Measurements from ENCODE around the gene WFIKKN2. TPM values are rescaled to one million over a fixed set of nuclear protein-coding genes. Genes with fewer than 3 reads are reported as not detected.

WFIKKN2 gene
- total and polyA plus RNA-seq, 2 donors (not counting 1 experiment from before 2014, with no cell fraction given) = 0.02 to 0.33 TPM

DNA sequence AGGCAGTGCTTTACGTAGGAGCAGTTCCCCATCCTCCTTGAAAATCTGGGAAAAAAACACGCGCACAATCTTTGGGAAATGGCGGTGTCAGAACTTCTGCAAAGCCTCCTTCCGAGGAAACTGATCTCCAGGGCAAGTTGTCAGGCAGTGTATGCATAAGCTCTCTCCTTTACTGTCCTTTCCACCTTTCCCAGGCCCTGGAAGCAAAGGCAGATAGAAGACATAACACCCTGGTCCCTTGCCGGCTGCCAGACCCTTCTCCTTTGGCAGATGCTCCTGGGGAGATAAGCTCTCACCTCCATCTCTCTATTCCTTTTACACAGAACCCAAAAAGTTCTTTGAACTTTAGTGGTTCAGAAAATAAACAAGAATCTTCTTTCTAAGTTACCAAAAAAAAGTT lies 18.4 kb downstream of the WFIKKN2 start:
- H3K4me1 ChIP-seq (ENCODE audit: control insufficient read depth, extremely low read depth, insufficient read depth, low read length) = no peaks in the 10 kb centered on the region
- H3K9ac ChIP-seq (ENCODE audit: insufficient read depth, low read length) = no peak overlapping the region
- H4K20me1 ChIP-seq (ENCODE audit: control insufficient read depth, extremely low read depth, insufficient read depth, low read length) = no peaks in the 10 kb centered on the region
- H2AFZ ChIP-seq (ENCODE audit: low read length) = no peak overlapping the region
- H3K27me3 ChIP-seq (ENCODE audit: control insufficient read depth, insufficient read depth, low read length) = no peaks in the 10 kb centered on the region
- no peak for TF ChIP-seq EZH2 (IDR thresholded peaks at IDR 0.05; ENCODE audit: low read length, missing control alignments)
- TF ChIP-seq, protein P1, sequence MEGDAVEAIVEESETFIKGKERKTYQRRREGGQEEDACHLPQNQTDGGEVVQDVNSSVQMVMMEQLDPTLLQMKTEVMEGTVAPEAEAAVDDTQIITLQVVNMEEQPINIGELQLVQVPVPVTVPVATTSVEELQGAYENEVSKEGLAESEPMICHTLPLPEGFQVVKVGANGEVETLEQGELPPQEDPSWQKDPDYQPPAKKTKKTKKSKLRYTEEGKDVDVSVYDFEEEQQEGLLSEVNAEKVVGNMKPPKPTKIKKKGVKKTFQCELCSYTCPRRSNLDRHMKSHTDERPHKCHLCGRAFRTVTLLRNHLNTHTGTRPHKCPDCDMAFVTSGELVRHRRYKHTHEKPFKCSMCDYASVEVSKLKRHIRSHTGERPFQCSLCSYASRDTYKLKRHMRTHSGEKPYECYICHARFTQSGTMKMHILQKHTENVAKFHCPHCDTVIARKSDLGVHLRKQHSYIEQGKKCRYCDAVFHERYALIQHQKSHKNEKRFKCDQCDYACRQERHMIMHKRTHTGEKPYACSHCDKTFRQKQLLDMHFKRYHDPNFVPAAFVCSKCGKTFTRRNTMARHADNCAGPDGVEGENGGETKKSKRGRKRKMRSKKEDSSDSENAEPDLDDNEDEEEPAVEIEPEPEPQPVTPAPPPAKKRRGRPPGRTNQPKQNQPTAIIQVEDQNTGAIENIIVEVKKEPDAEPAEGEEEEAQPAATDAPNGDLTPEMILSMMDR (conservative IDR thresholded peaks at IDR 0.05 in 1 of 2, IDR thresholded peaks at IDR 0.05 in 1 of 2; ENCODE audit: low read depth in 1 of 2, low read length in 2 of 2) = no peak
- no peaks in the 10 kb centered on the region for H3K79me2 ChIP-seq (ENCODE audit: control insufficient read depth, insufficient read depth, low read length)
- H3K4me3 ChIP-seq (replicated peaks in 1 of 4; ENCODE audit: control extremely low read depth in 1 of 4, insufficient read depth in 1 of 4, low read depth in 3 of 4, low read length in 4 of 4) = no peak overlapping the region
- H3K36me3 ChIP-seq (ENCODE audit: control insufficient read depth, insufficient read depth, low read length) = no peaks in the 10 kb centered on the region
- H3K4me2 ChIP-seq (ENCODE audit: extremely low read depth, insufficient read depth, low read length) = no peak overlapping the region
- no peak for DNase-seq (ENCODE audit: low read depth in 2 of 2)
- no peaks in the 10 kb centered on the region for H3K9me3 ChIP-seq (ENCODE audit: control insufficient read depth, insufficient read depth, low read depth, low read length)
- H3K27ac ChIP-seq (ENCODE audit: insufficient read depth, low read length) = no peak overlapping the region

DNA sequence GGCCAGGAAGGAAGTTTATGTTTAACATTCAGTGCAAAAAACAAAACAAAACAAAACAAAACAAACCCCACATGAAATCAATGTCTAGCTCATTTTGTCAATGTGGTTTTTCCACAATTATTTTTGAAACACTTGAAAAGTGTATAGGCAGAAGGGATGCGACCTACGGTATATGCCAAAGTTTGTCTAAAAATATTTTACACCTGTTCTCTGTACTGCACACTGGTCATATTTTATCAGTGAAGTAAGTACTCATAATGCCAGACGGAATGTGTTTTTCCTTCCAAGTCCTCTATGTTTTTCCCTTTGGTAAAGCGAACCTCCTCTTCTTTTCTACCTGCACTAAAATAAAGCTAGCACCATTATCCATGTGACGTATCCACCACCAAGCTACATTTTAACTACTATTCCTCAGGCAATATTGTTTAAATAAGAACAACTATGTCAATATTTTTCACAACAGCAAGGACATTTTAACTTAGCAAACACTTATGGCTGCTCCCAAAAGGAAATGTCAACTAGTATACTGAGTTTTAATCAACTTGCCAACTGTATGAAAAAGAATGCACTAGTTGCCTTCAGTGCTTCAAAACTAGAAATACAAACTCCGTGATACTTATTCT lies 20.4 kb downstream of the WFIKKN2 start:
- Histone ChIP-seq H3K79me2 (ENCODE audit: control insufficient read depth, insufficient read depth, low read length) (no peaks in the 10 kb centered on the region), H3K4me1 (ENCODE audit: control insufficient read depth, extremely low read depth, insufficient read depth, low read length) (no peaks in the 10 kb centered on the region), H2AFZ (ENCODE audit: low read length) (no peak overlapping the region), H4K20me1 (ENCODE audit: control insufficient read depth, extremely low read depth, insufficient read depth, low read length) (no peaks in the 10 kb centered on the region), H3K4me3 (replicated peaks in 1 of 4; ENCODE audit: control extremely low read depth in 1 of 4, insufficient read depth in 1 of 4, low read depth in 3 of 4, low read length in 4 of 4) (no peak overlapping the region), H3K4me2 (ENCODE audit: extremely low read depth, insufficient read depth, low read length) (no peak overlapping the region), H3K9me3 (ENCODE audit: control insufficient read depth, insufficient read depth, low read depth, low read length) (no peaks in the 10 kb centered on the region), H3K27me3 (ENCODE audit: control insufficient read depth, insufficient read depth, low read length) (no peaks in the 10 kb centered on the region), H3K27ac (ENCODE audit: insufficient read depth, low read length) (no peak overlapping the region), H3K36me3 (ENCODE audit: control insufficient read depth, insufficient read depth, low read length) (no peaks in the 10 kb centered on the region), H3K9ac (ENCODE audit: insufficient read depth, low read length) (no peak overlapping the region)
- TF ChIP-seq, protein P1 (conservative IDR thresholded peaks at IDR 0.05 in 1 of 2, IDR thresholded peaks at IDR 0.05 in 1 of 2; ENCODE audit: low read depth in 1 of 2, low read length in 2 of 2) = no peak
- no peak for TF ChIP-seq EZH2 (IDR thresholded peaks at IDR 0.05; ENCODE audit: low read length, missing control alignments)
- no peak for DNase-seq (ENCODE audit: low read depth in 2 of 2)

DNA sequence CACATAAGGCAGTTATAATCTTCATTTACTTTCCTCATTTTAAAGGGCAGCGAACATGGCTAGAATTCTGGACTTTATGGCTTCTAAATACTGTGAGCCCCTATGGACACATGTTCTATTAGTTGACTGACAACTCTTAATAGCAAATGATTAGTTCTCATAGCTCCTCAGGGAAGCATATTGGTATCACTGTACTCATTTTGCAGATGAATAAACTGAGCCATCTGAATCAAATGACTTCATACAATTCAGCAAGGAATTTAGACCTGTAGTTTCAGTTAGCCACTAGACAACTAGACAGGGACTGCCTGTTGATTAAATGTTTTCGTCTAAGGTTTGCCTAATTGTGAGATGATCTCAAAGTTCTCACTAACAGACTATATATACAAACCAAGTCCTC lies 21.0 kb downstream of the WFIKKN2 start:
- Histone ChIP-seq H4K20me1 (ENCODE audit: control insufficient read depth, extremely low read depth, insufficient read depth, low read length) (no peaks in the 10 kb centered on the region), H3K4me3 (replicated peaks in 1 of 4; ENCODE audit: control extremely low read depth in 1 of 4, insufficient read depth in 1 of 4, low read depth in 3 of 4, low read length in 4 of 4) (no peak overlapping the region), H3K27ac (ENCODE audit: insufficient read depth, low read length) (no peak overlapping the region), H3K9ac (ENCODE audit: insufficient read depth, low read length) (no peak overlapping the region), H3K79me2 (ENCODE audit: control insufficient read depth, insufficient read depth, low read length) (no peaks in the 10 kb centered on the region), H3K9me3 (ENCODE audit: control insufficient read depth, insufficient read depth, low read depth, low read length) (no peaks in the 10 kb centered on the region), H3K4me2 (ENCODE audit: extremely low read depth, insufficient read depth, low read length) (no peak overlapping the region), H3K36me3 (ENCODE audit: control insufficient read depth, insufficient read depth, low read length) (no peaks in the 10 kb centered on the region), H3K27me3 (ENCODE audit: control insufficient read depth, insufficient read depth, low read length) (no peaks in the 10 kb centered on the region), H2AFZ (ENCODE audit: low read length) (no peak overlapping the region), H3K4me1 (ENCODE audit: control insufficient read depth, extremely low read depth, insufficient read depth, low read length) (no peaks in the 10 kb centered on the region)
- DNase-seq (ENCODE audit: low read depth in 2 of 2) = no peak
- no peak for TF ChIP-seq EZH2 (IDR thresholded peaks at IDR 0.05; ENCODE audit: low read length, missing control alignments)
- TF ChIP-seq, protein P1 (conservative IDR thresholded peaks at IDR 0.05 in 1 of 2, IDR thresholded peaks at IDR 0.05 in 1 of 2; ENCODE audit: low read depth in 1 of 2, low read length in 2 of 2) = no peak
